K562 (cell line): ENCODE data around the gene LARP6. TPM values are rescaled to one million over a fixed set of nuclear protein-coding genes. Genes with fewer than 3 reads are reported as not detected.

Experiments used
- ATAC-seq: fragments of 200-7000 bp; cut with Tn5 transposase; 3 replicates; pipeline ENCODE4 v1.9.1; 2020; ENCODE audit warnings: moderate library complexity
- BruUV-seq: library from RNA; stranded (reverse); fragments of 400-500 nt; replicated peaks from 2 replicates; lab custom pipeline; 2021; lab: Mats Ljungman, UMichigan
- CTCF ChIA-PET: fragments of 300-600 bp; formaldehyde crosslinking; extraction: SDS; loops from one replicate; lab custom pipeline; 2021; ENCODE audit warnings: low intra/inter-chr PET ratio; lab: Yijun Ruan, JAX
- POLR2A ChIA-PET: fragments of 300-600, 350-650 bp; sonication (Branson Sonifier 250); formaldehyde crosslinking; extraction: SDS; loops from one replicate; lab custom pipeline; 2021; ENCODE audit warnings: antibody characterized with exemption, inconsistent platforms; lab: Yijun Ruan, JAX
- DNase-seq, 4 experiments: peaks; one replicate each; pipeline versions ENCODE4 v3.0.0 to v3.0.0-alpha.2; 2011 to 2018; ENCODE audit warnings: low spot score in 3 of 4, mixed read lengths in 3 of 4; ENCODE audit errors: extremely low read depth in 1 of 4
- FAIRE-seq: peaks from 2 replicates; lab custom pipeline; 2011; peaks lifted over from hg19 to GRCh38; lab: Jason Lieb, UNC
- H2AFZ ChIP-seq: 2 replicates; pipeline ENCODE4 v1.6.0; 2011; ENCODE audit warnings: low read depth, low read length, control low read depth, inconsistent platforms
- H3K27ac ChIP-seq: fragments of 200-600 bp; 3 replicates; pipeline ENCODE4 v1.8.0; 2011; ENCODE audit warnings: low read depth, mild to moderate bottlenecking, control low read depth, inconsistent platforms, low read length, moderate library complexity, mixed read lengths; ENCODE audit errors: extremely low read depth
- H3K27me3 ChIP-seq, 2 experiments: fragments of 300-600 bp in 1 of 2; 2 replicates in 1 of 2; 3 replicates in 1 of 2; pipeline versions ENCODE4 v1.6.0 to v1.8.0; 2011; ENCODE audit warnings: inconsistent platforms in 2 of 2, low read length in 2 of 2, mild to moderate bottlenecking in 1 of 2, mixed read lengths in 1 of 2, moderate library complexity in 1 of 2; ENCODE audit not compliant: control insufficient read depth in 2 of 2, insufficient read depth in 2 of 2
- H3K36me3 ChIP-seq: fragments of 300-600 bp; 3 replicates; pipeline ENCODE4 v1.8.0; 2011; ENCODE audit warnings: mild to moderate bottlenecking, low read length, inconsistent platforms; ENCODE audit not compliant: control insufficient read depth, insufficient read depth
- H3K4me1 ChIP-seq, 2 experiments: fragments of 200-600 bp in 1 of 2; replicated peaks in 1 of 2; 2 replicates in 1 of 2; 3 replicates in 1 of 2; pipeline versions ENCODE4 v1.5.1 to v1.8.0; 2011; ENCODE audit warnings: inconsistent platforms in 2 of 2, low read length in 2 of 2, mild to moderate bottlenecking in 1 of 2, mixed read lengths in 1 of 2, moderate library complexity in 1 of 2; ENCODE audit not compliant: control insufficient read depth in 2 of 2, insufficient read depth in 2 of 2
- H3K4me2 ChIP-seq: 2 replicates; pipeline ENCODE4 v1.6.1; 2011; ENCODE audit warnings: low read length, control low read depth, inconsistent platforms, mixed read lengths; ENCODE audit not compliant: insufficient read depth
- H3K4me3 ChIP-seq: fragments of 200-600 bp; sonication (generic), shearing (Covaris generic); 2 replicates; pipeline ENCODE4 v1.5.1; 2016; ENCODE audit warnings: control low read depth, inconsistent platforms
- H3K79me2 ChIP-seq: fragments of 200-600 bp; 3 replicates; pipeline ENCODE4 v1.8.0; 2011; ENCODE audit warnings: low read length, inconsistent platforms; ENCODE audit not compliant: control insufficient read depth, insufficient read depth
- H3K9ac ChIP-seq, 2 experiments: 2 replicates each; pipeline versions ENCODE4 v1.6.0 to v1.6.1; 2011; ENCODE audit warnings: low read depth in 2 of 2, low read length in 2 of 2, control low read depth in 1 of 2, inconsistent platforms in 1 of 2, mild to moderate bottlenecking in 1 of 2, mixed read lengths in 1 of 2; ENCODE audit not compliant: insufficient read depth in 1 of 2
- H3K9me1 ChIP-seq: one replicate; pipeline ENCODE4 v1.6.0; 2011; ENCODE audit warnings: inconsistent platforms, mild to moderate bottlenecking, low read length, moderate library complexity; ENCODE audit not compliant: control insufficient read depth, insufficient read depth
- H3K9me3 ChIP-seq: replicated peaks from 2 replicates; pipeline ENCODE4 v1.5.1; 2011; ENCODE audit warnings: low read depth, low read length, inconsistent platforms; ENCODE audit not compliant: control insufficient read depth, insufficient read depth
- H4K20me1 ChIP-seq: replicated peaks from 2 replicates; pipeline ENCODE4 v1.6.1; 2011; ENCODE audit warnings: low read length, inconsistent platforms, mixed read lengths; ENCODE audit not compliant: control insufficient read depth, insufficient read depth
- ARHGAP35 ChIP-seq: fragments of 450-650 bp; IDR thresholded peaks from 2 replicates; pipeline ENCODE4 v1.6.1; 2018; ENCODE audit not compliant: partially characterized antibody
- CBX1 ChIP-seq: sonication (generic); IDR thresholded peaks from 2 replicates; pipeline ENCODE4 v1.6.1; 2016; ENCODE audit warnings: antibody characterized with exemption, low read depth, mild to moderate bottlenecking
- EP300 ChIP-seq: IDR thresholded peaks from 2 replicates; pipeline ENCODE4 v1.6.1; 2012; ENCODE audit warnings: low read length, improper control_type of control experiment
- GTF2E2 ChIP-seq: fragments of 200-800 bp; sonication (Bioruptor generic); IDR thresholded peaks from 2 replicates; pipeline ENCODE4 v1.6.1; 2016; ENCODE audit warnings: missing genetic modification characterization, missing compliant biosample characterization
- ID3 ChIP-seq, 2 experiments: fragments of 250-450 bp in 1 of 2; fragments of 450-650 bp in 1 of 2; sonication (Bioruptor Pico) in 1 of 2; IDR thresholded peaks; 2 replicates each; pipeline versions ENCODE4 v1.6.1 to v1.8.0; 2016 to 2021; ENCODE audit warnings: mild to moderate bottlenecking in 2 of 2, moderate library complexity in 2 of 2, missing compliant biosample characterization in 1 of 2, missing genetic modification characterization in 1 of 2
- IFI16 ChIP-seq: fragments of 250-450 bp; sonication (Bioruptor Pico); IDR thresholded peaks from 2 replicates; pipeline ENCODE4 v2.1.2; 2022; ENCODE audit warnings: mild to moderate bottlenecking, inconsistent platforms
- KLF13 ChIP-seq: fragments of 450-650 bp; IDR thresholded peaks from 2 replicates; pipeline ENCODE4 v1.6.1; 2016; ENCODE audit warnings: missing genetic modification characterization, low read depth, mild to moderate bottlenecking, missing compliant biosample characterization, moderate library complexity, borderline replicate concordance
- MAFG ChIP-seq: fragments of 450-650 bp; conservative IDR thresholded peaks from 2 replicates; pipeline ENCODE4 v1.6.1; 2016; ENCODE audit warnings: missing genetic modification characterization, missing compliant biosample characterization
- SMAD1 ChIP-seq: fragments of 150-350 bp; IDR thresholded peaks from 2 replicates; pipeline ENCODE4 v1.6.1; 2014; ENCODE audit warnings: low read length, low read depth; ENCODE audit not compliant: partially characterized antibody
- ZZZ3 ChIP-seq: fragments of 450-650 bp; IDR thresholded peaks from 2 replicates; pipeline ENCODE4 v1.6.1; 2016; ENCODE audit warnings: antibody characterized with exemption, mild to moderate bottlenecking, moderate library complexity
- WGBS: fragments of 100-300 bp; shearing (Covaris generic); methylation state at CpG from one replicate; pipeline ENCODE4 v1.1.6; 2016; ENCODE audit warnings: low coverage, mixed read lengths; ENCODE audit not compliant: insufficient coverage; ENCODE audit errors: missing lambda C conversion rate; 5-methylcytosine and 5-hydroxymethylcytosine counted together
- in situ Hi-C: fragments of 300-500 bp; cut with MboI; formaldehyde crosslinking; loops from 4 replicates; pipeline ENCODE4 v1.15.0; 2018; ENCODE audit warnings: inconsistent platforms, mixed read lengths
- intact Hi-C: fragments of 100-400 bp; cut with micrococcal nuclease; formaldehyde crosslinking; loops from 2 replicates; pipeline ENCODE4 v1.14.2; 2022
- polyA plus RNA-seq, 8 experiments: library from polyadenylated mRNA; depleted of rRNA in 4 of 8; stranded (reverse) in 5 of 8; unstranded in 3 of 8; fragments of >200 nt; fragmentation: Nextera tagmentation in 2 of 8; fragmentation: Illumina TruSeq in 1 of 8; extraction: Ambion mirVana in 2 of 8; extraction: Trizol in 1 of 8; gene quantifications; 2 replicates each; pipeline versions ENCODE4 v1.2.1 to v1.2.3, GENCODE V29; 2011 to 2014; ENCODE audit warnings: inconsistent platforms in 1 of 8, missing spikeins in 1 of 8
- total RNA-seq, 7 experiments: library from RNA; depleted of rRNA in 6 of 7; stranded (reverse); fragments of >200 nt in 6 of 7; fragmentation: Illumina TruSeq in 2 of 7; extraction: Trizol in 2 of 7; gene quantifications; 2 replicates each; pipeline versions ENCODE4 v1.2.1 to v1.2.3, GENCODE V29; 2011 to 2021; ENCODE audit warnings: low replicate concordance in 1 of 7
- TF ChIP-seq, protein P1 (sequence below): fragments of 200-800 bp; sonication (Bioruptor generic); IDR thresholded peaks from 2 replicates; pipeline ENCODE4 v1.6.1; 2017; ENCODE audit warnings: missing genetic modification characterization, missing compliant biosample characterization

Gene LARP6
- total and polyA plus RNA-seq, 9 of the 15 experiments (the other 6 are each of a cell fraction or from before 2014, with no cell fraction given), result not detected

GRCh38 chr15:70866982-70867641 is 13.2 kb upstream of the LARP6 start (continued):
- TF ChIP-seq, protein P1, sequence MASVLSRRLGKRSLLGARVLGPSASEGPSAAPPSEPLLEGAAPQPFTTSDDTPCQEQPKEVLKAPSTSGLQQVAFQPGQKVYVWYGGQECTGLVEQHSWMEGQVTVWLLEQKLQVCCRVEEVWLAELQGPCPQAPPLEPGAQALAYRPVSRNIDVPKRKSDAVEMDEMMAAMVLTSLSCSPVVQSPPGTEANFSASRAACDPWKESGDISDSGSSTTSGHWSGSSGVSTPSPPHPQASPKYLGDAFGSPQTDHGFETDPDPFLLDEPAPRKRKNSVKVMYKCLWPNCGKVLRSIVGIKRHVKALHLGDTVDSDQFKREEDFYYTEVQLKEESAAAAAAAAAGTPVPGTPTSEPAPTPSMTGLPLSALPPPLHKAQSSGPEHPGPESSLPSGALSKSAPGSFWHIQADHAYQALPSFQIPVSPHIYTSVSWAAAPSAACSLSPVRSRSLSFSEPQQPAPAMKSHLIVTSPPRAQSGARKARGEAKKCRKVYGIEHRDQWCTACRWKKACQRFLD, result no peak

DNA sequence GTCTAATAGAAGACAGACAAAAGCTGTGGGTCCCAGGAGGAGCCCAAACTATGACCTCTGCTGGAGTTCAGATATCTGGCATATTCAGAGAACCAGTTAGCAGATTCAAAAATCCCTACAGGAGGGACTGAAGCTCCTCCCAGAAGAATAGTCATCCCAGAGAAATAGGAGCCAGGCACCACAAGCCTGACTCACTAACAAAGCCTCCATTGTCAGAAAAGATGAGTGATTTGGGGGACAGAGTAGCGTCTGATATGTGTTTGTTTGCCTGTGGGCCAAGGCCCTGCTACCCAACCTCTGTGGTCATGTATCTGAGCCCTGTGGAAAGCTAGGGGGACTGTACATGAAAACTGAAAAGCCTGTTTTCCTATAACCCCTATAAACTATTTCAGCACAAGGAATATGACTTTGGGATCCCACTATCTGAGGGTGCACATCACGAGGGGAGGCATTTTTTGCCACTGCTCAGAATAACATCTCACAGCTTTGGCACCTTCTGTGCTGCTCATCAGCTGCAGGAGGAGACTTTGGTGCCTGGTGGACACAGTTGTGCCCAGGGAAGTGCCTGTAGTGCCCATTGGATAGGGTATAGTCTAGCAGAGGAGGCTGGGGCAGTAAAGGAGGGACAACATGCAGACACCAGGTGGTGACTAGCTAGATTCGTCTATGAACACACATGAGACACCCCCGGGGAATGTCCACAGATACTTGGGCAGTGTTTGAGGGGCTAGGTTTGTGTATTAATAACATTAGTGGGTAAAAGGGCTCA is 9.7 kb upstream of the LARP6 start:
- H2AFZ ChIP-seq, result no peak overlapping the region
- DNase-seq (no peak), FAIRE-seq (no peak), ATAC-seq (no peak)
- H3K27me3 ChIP-seq, result no peaks in the 10 kb centered on the region
- H3K36me3 ChIP-seq, result no peaks in the 10 kb centered on the region
- TF ChIP-seq IFI16 (CRISPR knock-in tag) (no peak), EP300 (no peak), KLF13 (no peak), MAFG (no peak), GTF2E2 (tag) (no peak), ID3 (CRISPR knock-in tag; IDR thresholded peaks at IDR 0.05) (no peak), ID3 (tag; IDR thresholded peaks at IDR 0.05) (no peak), SMAD1 (no peak), ARHGAP35 (no peak), CBX1 (no peak), ZZZ3 (no peak)
- in situ Hi-C loops, result no loop called here
- no peak overlapping the region for H3K9ac ChIP-seq
- H3K4me3 ChIP-seq, result no peak overlapping the region
- H3K4me2 ChIP-seq, result no peak overlapping the region
- H3K79me2 ChIP-seq, result no peaks in the 10 kb centered on the region
- ChIA-PET POLR2A (interaction anchor here (0.6 to 1.3 kb wide), 2 partner anchors 11 to 20 kb away, joined by 3 to 4 read pairs; no protein-coding TSS in a partner anchor), CTCF (no interaction called here)
- BruUV-seq, result no TSS peak
- H4K20me1 ChIP-seq, result no peaks in the 10 kb centered on the region
- no peaks in the 10 kb centered on the region for H3K4me1 ChIP-seq
- H3K9me3 ChIP-seq, result no peaks in the 10 kb centered on the region
- WGBS, result 0% methylated on average over 4 of the region's 4 CpGs
- intact Hi-C loops, result no loop called here
- H3K9me1 ChIP-seq, result no peaks in the 10 kb centered on the region
- H3K27ac ChIP-seq, result no peak overlapping the region
